SU-DHL-6 (cell line): ENCODE results near the gene TACSTD2.

Experiments used
- H2AFZ ChIP-seq: fragments of 200-600 bp; sonication (generic); 2 replicates; pipeline ENCODE4 v1.6.1; 2014; ENCODE audit warnings: low read depth, mild to moderate bottlenecking, moderate library complexity, mixed read lengths, antibody characterized with exemption, low read length; ENCODE audit not compliant: severe bottlenecking
- H3F3A ChIP-seq: fragments of 200-600 bp; shearing (Covaris generic); 2 replicates; pipeline ENCODE4 v1.6.0; 2016; ENCODE audit warnings: antibody characterized with exemption, mild to moderate bottlenecking; ENCODE audit not compliant: insufficient read depth
- H3K27ac ChIP-seq: fragments of 200-600 bp; sonication (generic); 2 replicates; pipeline ENCODE4 v1.5.1; 2016; ENCODE audit warnings: low read depth, mild to moderate bottlenecking, low read length, moderate library complexity, mixed read lengths
- H3K27me3 ChIP-seq: fragments of 200-600 bp; sonication (generic), shearing (Covaris generic); 2 replicates; pipeline ENCODE4 v1.6.0; 2014; ENCODE audit warnings: mild to moderate bottlenecking, low read length
- H3K36me3 ChIP-seq: fragments of 200-600 bp; sonication (generic); 2 replicates; pipeline ENCODE4 v1.6.1; 2014; ENCODE audit warnings: mild to moderate bottlenecking, low read length, mixed read lengths
- H3K4me2 ChIP-seq: fragments of 300-600, 200-600 bp; shearing (Covaris generic), sonication (generic); 2 replicates; pipeline ENCODE4 v1.6.0; 2014; ENCODE audit warnings: low read length, low read depth, mild to moderate bottlenecking; ENCODE audit not compliant: poor library complexity, severe bottlenecking
- H3K4me3 ChIP-seq: fragments of 200-600 bp; sonication (generic); 2 replicates; pipeline ENCODE4 v1.5.1; 2014; ENCODE audit warnings: antibody characterized with exemption, low read length, mild to moderate bottlenecking, mixed read lengths; ENCODE audit not compliant: insufficient read depth, poor library complexity, severe bottlenecking
- H3K79me2 ChIP-seq: fragments of 200-600 bp; sonication (generic); 2 replicates; pipeline ENCODE4 v1.6.1; 2014; ENCODE audit warnings: mild to moderate bottlenecking, low read length, moderate library complexity; ENCODE audit not compliant: insufficient read depth
- H3K9ac ChIP-seq: fragments of 200-600 bp; sonication (generic); 2 replicates; pipeline ENCODE4 v1.7.0; 2014; ENCODE audit warnings: mild to moderate bottlenecking, low read length
- H3K9me2 ChIP-seq: fragments of 200-600 bp; sonication (generic); replicated peaks from 2 replicates; pipeline ENCODE4 v1.6.1; 2014; ENCODE audit warnings: low read length; ENCODE audit not compliant: insufficient read depth
- H3K9me3 ChIP-seq: fragments of 200-600 bp; sonication (generic); 2 replicates; pipeline ENCODE4 v1.6.1; 2014; ENCODE audit warnings: low read length, mixed read lengths; ENCODE audit not compliant: insufficient read depth
- H4K20me1 ChIP-seq: fragments of 200-600 bp; sonication (generic); 2 replicates; pipeline ENCODE4 v1.6.1; 2014; ENCODE audit warnings: low read depth, mild to moderate bottlenecking, antibody characterized with exemption, low read length, moderate library complexity, mixed read lengths
- CTCF ChIP-seq: fragments of 200-600 bp; sonication (generic); IDR thresholded peaks from one replicate; pipeline ENCODE4 v1.5.1; 2017; ENCODE audit warnings: antibody characterized with exemption, mild to moderate bottlenecking, low read length, moderate library complexity; ENCODE audit not compliant: insufficient read depth, poor library complexity, severe bottlenecking
- EZH2phosphoT487 ChIP-seq: fragments of 200-600 bp; sonication (generic), shearing (Covaris generic); conservative IDR thresholded peaks from 2 replicates; pipeline ENCODE4 v1.6.1; 2018; ENCODE audit warnings: mild to moderate bottlenecking, antibody characterized with exemption, low read length, moderate library complexity, mixed read lengths

TACSTD2 gene

GRCh38 chr1:58528518-58528917, 48.5 kb downstream of the TACSTD2 start:
- H2AFZ ChIP-seq: no peak overlapping the region
- TF ChIP-seq CTCF (no peak), EZH2phosphoT487 (no peak)

More at GRCh38 chr1:58528518-58528917, 48.5 kb downstream of the TACSTD2 start:
- Histone ChIP-seq H3K9me2 (no peaks in the 10 kb centered on the region), H3K9me3 (no peaks in the 10 kb centered on the region), H4K20me1 (no peaks in the 10 kb centered on the region), H3F3A (peaks cover 18% of the 10 kb centered on the region; the same call in 1 of the 2 replicates), H3K79me2 (no peaks in the 10 kb centered on the region), H3K9ac (no peak overlapping the region), H3K27ac (no peak overlapping the region), H3K4me2 (no peak overlapping the region), H3K4me3 (no peak overlapping the region), H3K27me3 (no peaks in the 10 kb centered on the region), H3K36me3 (peaks cover 22% of the 10 kb centered on the region; the same call in 1 of the 2 replicates)
